GM21526 (cell line): ENCODE measurements around the gene FKBP4.
"Not testable (repeated sequence)": the region's sequence is repeated elsewhere in the genome, so short reads cannot be mapped to it uniquely, and the experiment has no call there.

Experiments used
- ATAC-seq: cut with Tn5 transposase; IDR thresholded peaks from one replicate; pipeline ENCODE4 v1.9.1; 2021; ENCODE audit warnings: moderate library complexity; ENCODE audit not compliant: unreplicated experiment, low FRiP score

Gene FKBP4

GRCh38 chr12:2794736-2795289 is at the start of gene FKBP4:
Gene FKBP4 (plus strand): TSS chr12:2794970. CDS start chr12:2795140, 170 bp downstream.
- ATAC-seq = peak; percentile 71

- ATAC-seq = no peak
Measured at GRCh38 chr12:2745655-2746054, 49.1 kb upstream of the FKBP4 start.

GRCh38 chr12:2749580-2749979 is 45.2 kb upstream of the FKBP4 start:
- no peak for ATAC-seq

GRCh38 chr12:2750185-2750584 is 44.6 kb upstream of the FKBP4 start:
- no peak for ATAC-seq

GRCh38 chr12:2751230-2751629 is 43.5 kb upstream of the FKBP4 start:
- no peak for ATAC-seq

DNA sequence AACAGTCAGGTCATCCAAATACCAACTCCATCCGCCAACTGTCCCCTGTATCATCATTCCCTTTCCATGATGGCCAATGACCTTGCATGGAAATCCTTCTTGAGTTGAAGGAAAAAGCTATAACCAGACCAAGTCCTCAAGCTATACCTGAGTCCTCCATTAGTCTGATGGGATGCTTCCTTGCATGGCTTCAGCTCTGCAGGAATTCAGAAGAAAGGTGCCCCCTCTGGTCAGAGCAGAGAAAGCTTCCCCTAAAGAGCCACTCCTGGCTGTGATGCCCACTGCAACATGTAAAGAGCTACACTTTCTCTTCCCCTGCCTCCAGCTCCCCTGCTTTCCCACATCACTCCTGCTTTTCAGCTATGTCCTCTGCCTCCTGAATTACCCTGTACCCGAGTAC is 43.1 kb upstream of the FKBP4 start:
- ATAC-seq = no peak

DNA sequence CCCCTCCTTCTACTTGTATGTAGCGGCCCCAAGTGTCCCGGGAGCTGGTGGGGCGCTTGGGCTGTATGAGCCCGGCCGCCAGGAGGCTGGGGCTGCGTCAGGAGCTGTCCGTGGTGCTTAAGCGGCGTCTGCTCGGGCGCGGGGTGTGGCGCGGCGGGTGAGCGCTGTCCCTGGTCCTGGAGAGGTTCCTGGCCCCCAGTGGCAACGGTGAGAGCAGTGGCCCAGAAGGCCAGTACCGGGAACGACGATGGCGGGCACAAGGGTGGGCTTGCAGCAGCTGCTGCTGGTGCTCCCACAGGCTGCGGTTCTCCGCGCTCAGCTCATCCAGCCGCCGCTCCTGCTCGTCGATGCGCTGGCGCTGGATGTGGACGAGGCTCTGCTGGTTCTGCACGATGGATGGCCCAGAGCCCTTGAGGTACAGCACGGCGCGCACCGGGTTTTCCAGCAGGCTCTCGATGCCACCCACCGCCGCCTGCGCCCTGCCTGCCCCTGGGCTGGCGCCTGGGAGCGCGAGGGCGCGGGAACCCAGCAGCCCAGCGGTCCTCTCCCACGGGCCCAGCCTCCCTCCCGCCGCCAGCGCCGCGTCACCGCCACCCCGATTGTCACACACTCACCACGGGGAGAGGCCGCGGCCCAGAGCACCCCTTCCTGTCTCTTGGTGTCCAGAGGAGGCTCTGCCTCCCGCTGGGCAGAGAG is 41.9 kb upstream of the FKBP4 start:
- no peak for ATAC-seq

GRCh38 chr12:2753536-2753935 is 41.2 kb upstream of the FKBP4 start:
- ATAC-seq = no peak

GRCh38 chr12:2754208-2754607 is 40.6 kb upstream of the FKBP4 start:
- ATAC-seq = no peak

- ATAC-seq = no peak
Measured at GRCh38 chr12:2756756-2757155, 38.0 kb upstream of the FKBP4 start.

DNA sequence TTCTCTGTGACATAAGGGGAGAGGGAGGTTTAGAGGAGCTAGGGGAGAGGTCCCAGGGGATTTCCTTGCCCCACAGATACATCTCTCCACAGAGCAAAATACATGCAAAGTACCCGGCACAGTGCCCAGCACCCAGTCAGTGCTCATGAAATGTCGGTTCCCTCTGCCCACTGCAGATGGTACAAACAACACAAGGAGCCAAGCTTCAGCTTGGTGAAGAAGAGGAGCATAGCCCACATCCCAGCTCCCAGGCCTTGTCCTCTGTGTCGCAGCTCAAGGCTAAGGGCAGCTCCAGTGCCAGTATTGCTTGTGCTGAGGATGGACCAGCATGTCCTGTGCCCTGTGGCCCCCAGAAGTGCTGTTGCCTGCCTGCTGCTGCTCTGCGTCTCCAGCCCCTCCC is 35.0 kb upstream of the FKBP4 start:
- ATAC-seq = no peak

DNA sequence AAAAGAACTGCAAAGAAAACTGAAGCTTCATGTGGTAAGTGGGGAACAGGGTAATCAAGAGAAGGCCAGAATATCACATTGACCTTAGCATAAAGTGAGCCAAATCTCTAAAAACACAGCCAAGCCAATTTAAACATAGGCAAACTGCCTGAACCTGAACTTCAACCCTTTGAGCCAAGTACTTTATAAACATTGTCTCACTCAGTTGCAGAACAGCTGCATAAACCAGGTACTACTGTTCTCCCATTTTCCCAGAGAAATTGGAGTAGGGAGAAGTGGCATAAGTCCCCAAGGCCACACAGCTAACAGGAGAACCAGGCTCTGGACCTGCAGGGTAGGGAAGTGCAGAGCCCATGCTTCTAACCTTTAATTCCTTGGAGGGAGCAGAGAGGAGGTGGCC is 30.4 kb upstream of the FKBP4 start:
- ATAC-seq = no peak

GRCh38 chr12:2765052-2765451 is 29.7 kb upstream of the FKBP4 start:
- ATAC-seq = no peak

DNA sequence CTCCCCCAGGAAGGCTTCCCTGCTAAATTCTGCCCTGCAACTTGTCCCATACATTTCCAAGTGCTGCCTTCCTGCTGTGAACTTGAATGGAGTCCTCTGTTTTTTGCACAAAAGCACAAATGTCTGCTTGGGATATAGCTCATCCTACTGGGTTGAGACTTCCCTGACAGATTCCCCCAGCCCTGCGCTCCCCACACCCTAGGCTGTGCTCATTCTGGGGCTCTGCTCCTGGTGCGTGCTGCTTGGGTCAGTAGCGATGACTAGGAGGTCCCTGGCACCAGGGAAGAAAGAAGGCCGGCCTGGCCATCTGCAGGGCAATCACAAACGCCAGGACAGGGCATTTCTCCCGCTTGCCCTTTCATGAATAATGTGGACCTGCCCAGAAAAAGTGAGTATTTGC is 29.2 kb upstream of the FKBP4 start:
- no peak for ATAC-seq

DNA sequence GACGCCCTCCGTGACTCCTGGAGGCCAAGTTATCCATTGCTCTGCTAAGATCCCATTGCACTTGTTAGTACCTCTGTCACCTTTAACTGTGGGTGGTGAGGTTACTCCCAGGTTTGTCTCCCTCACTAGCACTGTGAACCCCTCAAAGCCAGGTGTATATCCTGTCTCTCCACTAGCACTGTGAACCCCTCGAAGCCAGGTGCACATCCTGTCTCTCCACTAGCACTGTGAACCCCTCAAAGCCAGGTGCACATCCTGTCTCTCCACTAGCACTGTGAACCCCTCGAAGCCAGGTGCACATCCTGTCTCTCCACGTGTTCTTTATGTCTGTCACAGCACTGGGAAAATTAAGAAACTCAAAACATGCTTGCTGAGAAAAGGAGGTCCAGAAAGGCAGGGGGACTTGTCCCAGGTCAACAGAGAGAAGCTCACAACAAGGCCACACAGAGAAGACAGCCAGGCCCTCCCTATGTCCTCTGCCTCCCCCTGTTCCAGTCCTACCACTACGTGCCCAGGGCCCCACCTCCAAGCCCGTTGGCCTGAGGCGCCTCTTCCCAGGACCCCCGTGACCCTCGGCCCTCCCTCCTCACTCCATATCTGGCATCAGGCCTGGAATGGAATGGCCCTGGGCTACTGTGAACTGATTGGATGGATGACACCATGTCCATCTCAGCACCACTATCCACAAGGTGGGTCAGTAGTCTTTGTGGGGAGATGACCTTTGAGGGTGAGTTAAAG is 26.4 kb upstream of the FKBP4 start:
- ATAC-seq = no peak

DNA sequence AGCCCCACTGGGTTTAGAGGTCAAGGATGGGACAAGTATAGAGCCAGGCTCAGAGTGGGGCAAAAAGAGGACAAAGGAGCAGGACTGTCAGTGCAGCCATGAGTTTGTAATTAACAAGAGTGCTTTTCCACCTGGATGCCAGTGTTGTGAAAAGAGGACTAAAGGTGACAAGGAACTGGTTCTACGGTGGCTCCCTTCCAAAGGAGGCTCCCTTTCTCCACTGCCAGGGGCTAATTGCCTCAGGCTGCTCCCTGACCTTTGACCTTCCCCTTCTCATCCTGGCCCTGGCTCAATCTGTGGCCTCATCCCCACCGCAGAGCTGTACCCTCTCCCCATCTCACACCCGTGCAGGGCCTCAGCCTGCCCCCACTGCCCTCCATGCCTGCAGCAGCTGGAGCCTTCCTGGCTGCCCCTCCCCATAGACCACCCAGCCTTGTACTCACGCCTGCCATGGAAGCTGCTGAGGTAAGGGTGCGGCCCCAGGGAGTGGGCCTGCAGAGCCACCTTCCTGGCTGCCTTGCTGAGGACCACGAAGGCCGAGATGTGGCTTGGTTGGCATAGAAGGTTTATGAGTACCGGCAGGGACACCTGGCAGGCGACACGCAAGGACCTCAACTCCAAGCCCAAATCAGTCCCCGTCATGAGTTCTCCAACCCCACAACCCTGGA is 24.8 kb upstream of the FKBP4 start:
- ATAC-seq = no peak

- not testable (repeated sequence) for ATAC-seq
Measured at GRCh38 chr12:2770544-2770943, 24.2 kb upstream of the FKBP4 start.

DNA sequence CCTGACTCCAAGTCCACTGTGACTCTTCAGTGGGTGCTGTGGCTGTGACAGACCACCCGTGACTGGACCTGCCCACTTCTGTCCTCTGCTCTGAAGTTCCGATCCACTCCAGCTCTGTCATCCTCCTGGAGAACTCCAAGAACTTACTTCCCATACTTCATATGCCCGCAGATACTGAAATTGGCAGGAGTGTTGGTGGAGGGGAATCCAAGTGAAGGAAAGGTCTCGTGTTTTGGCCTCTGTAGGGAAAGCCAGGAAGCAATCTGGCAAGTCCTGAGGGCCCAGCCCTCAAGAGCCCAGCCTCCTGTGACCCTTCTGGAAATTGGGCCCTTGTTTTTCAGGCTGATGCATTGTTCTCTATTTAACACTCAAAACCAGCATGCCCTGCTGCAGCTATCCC is 22.4 kb upstream of the FKBP4 start:
- ATAC-seq = no peak

DNA sequence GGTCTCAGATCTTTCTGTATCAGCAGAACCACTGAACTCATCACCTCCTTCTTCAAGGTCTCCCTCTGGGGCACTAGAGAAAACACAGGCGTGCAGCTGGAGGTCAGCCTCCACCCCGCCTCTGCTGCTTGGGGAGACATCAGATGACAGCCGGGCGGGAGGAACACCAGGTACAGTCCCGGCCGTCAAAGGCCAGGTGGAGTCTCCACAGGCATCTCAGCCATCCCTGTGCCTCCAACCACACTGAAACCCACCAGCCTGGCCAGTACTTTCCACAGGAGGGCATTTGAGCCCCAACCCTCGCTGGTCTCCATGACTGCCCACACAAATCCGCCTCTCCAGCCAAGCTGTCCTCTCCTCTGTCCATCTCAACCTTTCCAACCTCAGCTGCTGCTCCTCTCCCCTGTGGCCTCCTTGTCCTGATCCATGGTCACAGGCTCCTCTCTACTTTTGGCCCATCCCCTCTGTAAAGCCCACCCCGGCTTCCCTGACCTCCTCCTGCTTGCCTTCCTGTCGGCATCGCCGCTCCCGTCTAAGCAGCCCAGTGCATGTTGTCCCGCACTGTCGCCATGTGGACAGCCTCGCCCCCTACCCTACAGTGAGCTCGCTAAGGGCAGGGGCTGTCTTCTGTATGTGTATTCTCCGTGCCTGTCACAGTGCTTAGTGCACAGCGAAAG is 21.4 kb upstream of the FKBP4 start:
- ATAC-seq = no peak

GRCh38 chr12:2775431-2775830 is 19.3 kb upstream of the FKBP4 start:
- ATAC-seq = no peak
